ENCODE data around the gene PIEZO2. TPM values are rescaled to one million over a fixed set of nuclear protein-coding genes. Genes with fewer than 3 reads are reported as not detected.

The PIEZO2 gene
- total RNA-seq, 3 donors from 2014 or later (not counting 1 experiment from before 2014, with no cell fraction given) = not detected

DNA sequence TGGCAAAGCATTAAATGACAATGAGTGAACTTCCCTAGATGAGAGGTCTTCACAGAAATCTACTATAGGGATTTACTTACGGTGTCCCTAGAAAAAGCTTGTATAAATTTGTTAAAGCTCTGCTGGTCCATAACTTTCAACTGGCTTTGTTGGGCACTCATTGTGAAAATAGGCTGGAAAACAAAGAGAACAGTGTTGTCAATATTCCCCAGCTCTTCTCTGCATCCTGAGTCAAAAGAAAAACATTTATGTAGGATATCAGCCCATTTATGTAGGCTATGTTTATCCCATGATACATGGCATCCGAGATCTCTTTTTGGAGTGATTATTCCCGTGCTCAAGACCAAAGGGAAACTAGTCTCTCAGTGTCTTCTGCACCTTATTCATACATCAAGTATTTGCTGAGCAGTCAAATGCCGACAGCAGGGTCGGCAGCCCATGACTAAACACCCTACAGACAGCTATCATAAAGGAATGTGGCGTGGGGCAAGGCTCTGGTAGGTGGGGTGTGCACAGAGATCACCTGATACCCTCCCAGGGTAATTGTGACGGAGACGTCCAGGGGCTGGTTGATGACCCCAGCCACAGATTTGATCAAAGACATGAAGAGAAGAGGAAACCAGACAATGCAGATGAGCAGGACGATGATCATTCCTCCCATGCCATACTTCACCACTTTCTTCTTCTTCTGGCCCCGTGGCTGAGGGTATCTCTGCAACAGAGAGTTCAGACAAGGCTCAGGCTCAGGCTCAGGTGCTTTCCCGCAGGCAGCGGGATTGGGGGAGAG is 467.6 kb downstream of the PIEZO2 start:
- no peak overlapping the region for H3K27ac Mint-ChIP-seq
- Histone ChIP-seq H3K27ac (ENCODE audit: low read length) (no peak overlapping the region), H3K27me3 (ENCODE audit: control insufficient read depth, insufficient read depth, low read length) (no peaks in the 10 kb centered on the region), H3K36me3 (ENCODE audit: control insufficient read depth, insufficient read depth, low read length) (no peaks in the 10 kb centered on the region), H3K9me3 (ENCODE audit: control insufficient read depth, insufficient read depth, low read length) (no peaks in the 10 kb centered on the region), H3K4me1 (ENCODE audit: control insufficient read depth, insufficient read depth, low read length) (no peaks in the 10 kb centered on the region), H3K4me3 (ENCODE audit: low read length) (no peak overlapping the region)
- ATAC-seq (no peak), DNase-seq (no peak)
- WGBS (ENCODE audit: insufficient coverage) = 89% methylated on average over 12 of the region's 12 CpGs
- intact Hi-C loops (cut with micrococcal nuclease) = no loop called here
- TF ChIP-seq, protein P1, sequence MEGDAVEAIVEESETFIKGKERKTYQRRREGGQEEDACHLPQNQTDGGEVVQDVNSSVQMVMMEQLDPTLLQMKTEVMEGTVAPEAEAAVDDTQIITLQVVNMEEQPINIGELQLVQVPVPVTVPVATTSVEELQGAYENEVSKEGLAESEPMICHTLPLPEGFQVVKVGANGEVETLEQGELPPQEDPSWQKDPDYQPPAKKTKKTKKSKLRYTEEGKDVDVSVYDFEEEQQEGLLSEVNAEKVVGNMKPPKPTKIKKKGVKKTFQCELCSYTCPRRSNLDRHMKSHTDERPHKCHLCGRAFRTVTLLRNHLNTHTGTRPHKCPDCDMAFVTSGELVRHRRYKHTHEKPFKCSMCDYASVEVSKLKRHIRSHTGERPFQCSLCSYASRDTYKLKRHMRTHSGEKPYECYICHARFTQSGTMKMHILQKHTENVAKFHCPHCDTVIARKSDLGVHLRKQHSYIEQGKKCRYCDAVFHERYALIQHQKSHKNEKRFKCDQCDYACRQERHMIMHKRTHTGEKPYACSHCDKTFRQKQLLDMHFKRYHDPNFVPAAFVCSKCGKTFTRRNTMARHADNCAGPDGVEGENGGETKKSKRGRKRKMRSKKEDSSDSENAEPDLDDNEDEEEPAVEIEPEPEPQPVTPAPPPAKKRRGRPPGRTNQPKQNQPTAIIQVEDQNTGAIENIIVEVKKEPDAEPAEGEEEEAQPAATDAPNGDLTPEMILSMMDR (IDR thresholded peaks at IDR 0.05) = no peak
- H3K36me3 Mint-ChIP-seq = no peaks in the 10 kb centered on the region
- no peaks in the 10 kb centered on the region for H3K4me1 Mint-ChIP-seq
- H3K4me3 Mint-ChIP-seq = no peak overlapping the region
- H3K27me3 Mint-ChIP-seq (ENCODE audit: low read depth in 2 of 2) = no peaks in the 10 kb centered on the region
- peaks cover 0 to 2% of the 10 kb centered on the region in 2 donors for H3K9me3 Mint-ChIP-seq

DNA sequence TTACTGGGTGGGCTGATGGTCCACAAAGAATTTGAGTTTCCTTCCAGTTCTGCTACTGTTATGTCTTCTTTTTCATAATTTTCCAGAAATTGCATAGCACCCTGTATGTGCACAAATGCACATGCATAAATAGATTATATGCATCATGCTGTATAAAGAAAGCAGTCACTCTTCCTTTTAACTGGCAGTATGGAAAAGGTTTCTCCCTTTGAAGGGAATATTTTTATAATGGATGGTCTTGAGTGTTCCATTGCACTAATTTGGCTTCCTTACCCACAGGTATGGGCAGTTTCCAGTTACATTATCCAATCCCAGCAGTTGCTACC is 469.1 kb downstream of the PIEZO2 start:
- Mint-ChIP-seq H3K9me3 (peaks cover 0 to 2% of the 10 kb centered on the region in 2 donors), H3K36me3 (no peaks in the 10 kb centered on the region), H3K27me3 (ENCODE audit: low read depth in 2 of 2) (no peaks in the 10 kb centered on the region), H3K4me3 (no peak overlapping the region), H3K4me1 (no peaks in the 10 kb centered on the region), H3K27ac (no peak overlapping the region)
- Histone ChIP-seq H3K27ac (ENCODE audit: low read length) (no peak overlapping the region), H3K4me3 (ENCODE audit: low read length) (no peak overlapping the region), H3K36me3 (ENCODE audit: control insufficient read depth, insufficient read depth, low read length) (no peaks in the 10 kb centered on the region), H3K9me3 (ENCODE audit: control insufficient read depth, insufficient read depth, low read length) (no peaks in the 10 kb centered on the region), H3K27me3 (ENCODE audit: control insufficient read depth, insufficient read depth, low read length) (no peaks in the 10 kb centered on the region), H3K4me1 (ENCODE audit: control insufficient read depth, insufficient read depth, low read length) (no peaks in the 10 kb centered on the region)
- ATAC-seq (no peak), DNase-seq (no peak)
- TF ChIP-seq, protein P1 (IDR thresholded peaks at IDR 0.05) = no peak
- intact Hi-C loops (cut with micrococcal nuclease) = no loop called here

DNA sequence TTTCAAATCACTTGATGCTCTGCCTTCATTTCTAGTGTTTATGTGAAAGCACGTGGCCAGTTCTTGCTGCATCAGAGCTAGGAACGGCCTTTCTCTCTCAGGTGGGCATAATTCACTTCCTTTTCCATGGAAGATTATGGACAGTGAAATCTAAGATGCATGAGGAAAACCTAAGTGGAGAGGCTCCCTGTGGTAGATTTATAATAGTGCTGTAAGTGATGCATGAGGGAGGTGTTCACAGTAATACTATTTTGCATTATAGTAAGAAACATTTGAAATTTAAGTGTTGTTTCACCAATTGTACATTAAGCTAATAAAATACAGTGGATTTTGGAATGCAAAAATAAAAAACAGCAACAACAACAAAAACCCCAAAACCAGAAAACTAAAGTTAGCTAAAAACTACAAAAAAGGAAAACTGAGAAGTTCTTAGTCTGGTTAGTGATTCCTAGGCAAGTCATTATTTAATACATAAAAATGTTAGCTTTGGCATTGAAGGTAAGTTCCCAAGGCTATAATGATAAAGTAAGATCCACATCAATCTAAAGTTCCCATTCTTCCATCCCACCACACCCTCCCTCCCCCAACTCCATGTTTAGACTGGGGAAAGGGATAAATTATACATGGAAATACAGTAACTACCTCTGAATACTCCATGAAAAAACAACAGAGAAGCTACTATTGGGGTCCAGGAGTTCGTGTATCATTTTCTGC is 469.7 kb downstream of the PIEZO2 start:
- intact Hi-C loops (cut with micrococcal nuclease) = no loop called here
- DNase-seq = no peak
- Histone ChIP-seq H3K4me1 (ENCODE audit: control insufficient read depth, insufficient read depth, low read length) (no peaks in the 10 kb centered on the region), H3K27ac (ENCODE audit: low read length) (no peak overlapping the region), H3K36me3 (ENCODE audit: control insufficient read depth, insufficient read depth, low read length) (no peaks in the 10 kb centered on the region), H3K4me3 (ENCODE audit: low read length) (no peak overlapping the region), H3K27me3 (ENCODE audit: control insufficient read depth, insufficient read depth, low read length) (no peaks in the 10 kb centered on the region), H3K9me3 (ENCODE audit: control insufficient read depth, insufficient read depth, low read length) (no peaks in the 10 kb centered on the region)
- Mint-ChIP-seq H3K4me3 (no peak overlapping the region), H3K36me3 (no peaks in the 10 kb centered on the region), H3K9me3 (peaks cover 0 to 2% of the 10 kb centered on the region in 2 donors), H3K27me3 (ENCODE audit: low read depth in 2 of 2) (no peaks in the 10 kb centered on the region), H3K4me1 (no peaks in the 10 kb centered on the region), H3K27ac (no peak overlapping the region)
- ATAC-seq = no peak
- TF ChIP-seq, protein P1 (IDR thresholded peaks at IDR 0.05) = no peak
- WGBS (ENCODE audit: insufficient coverage) = 70% methylated on average over 3 of the region's 3 CpGs
